Natural killer cell (primary cell): ENCODE data around the gene TES. TPM values are rescaled to one million over a fixed set of nuclear protein-coding genes. Genes with fewer than 3 reads are reported as not detected.

Experiments used
- ATAC-seq, 3 donors: fragments of 150-1000 bp in 2 of 3; fragments of 200-7000 bp in 1 of 3; cut with Tn5 transposase; 1 replicate in 1 of 3; 2 replicates in 2 of 3; pipeline ENCODE4 v1.10.0; 2021; ENCODE audit warnings: mild to moderate bottlenecking in 2 of 3, moderate library complexity in 2 of 3
- DNase-seq, 2 donors: peaks; one replicate each; pipeline versions ENCODE4 v3.0.0 to v3.0.0-alpha.2; 2013 to 2021; ENCODE audit warnings: mixed read lengths in 1 of 2
- H3K27ac ChIP-seq: one replicate; pipeline ENCODE4 v1.5.1; 2013; ENCODE audit warnings: mild to moderate bottlenecking, low read length
- H3K27me3 ChIP-seq: one replicate; pipeline ENCODE4 v1.6.1; 2013; ENCODE audit warnings: low read length; ENCODE audit not compliant: control insufficient read depth, insufficient read depth
- H3K36me3 ChIP-seq: one replicate; pipeline ENCODE4 v1.6.1; 2013; ENCODE audit warnings: low read length; ENCODE audit not compliant: control insufficient read depth, insufficient read depth
- H3K4me1 ChIP-seq: one replicate; pipeline ENCODE4 v1.6.1; 2013; ENCODE audit warnings: low read length; ENCODE audit not compliant: control insufficient read depth, insufficient read depth
- H3K4me3 ChIP-seq: one replicate; pipeline ENCODE4 v1.5.1; 2013; ENCODE audit warnings: low read length
- H3K9me3 ChIP-seq: one replicate; pipeline ENCODE4 v1.6.1; 2013; ENCODE audit warnings: low read length; ENCODE audit not compliant: control insufficient read depth, insufficient read depth
- H3K27ac Mint-ChIP-seq, 2 donors: one replicate each; pipeline ENCODE4 v1.8.0; 2022; ENCODE audit warnings: mild to moderate bottlenecking in 2 of 2, mixed read lengths in 2 of 2, moderate library complexity in 1 of 2
- H3K27me3 Mint-ChIP-seq, 2 donors: one replicate each; pipeline ENCODE4 v1.8.0; 2022; ENCODE audit warnings: low read depth in 2 of 2, mixed read lengths in 2 of 2
- H3K36me3 Mint-ChIP-seq: one replicate; pipeline ENCODE4 v1.8.0; 2022; ENCODE audit warnings: mixed read lengths
- H3K4me1 Mint-ChIP-seq, 2 donors: one replicate each; pipeline ENCODE4 v1.8.0; 2022; ENCODE audit warnings: mixed read lengths in 2 of 2
- H3K4me3 Mint-ChIP-seq: one replicate; pipeline ENCODE4 v1.8.0; 2022; ENCODE audit warnings: mild to moderate bottlenecking, moderate library complexity, mixed read lengths
- H3K9me3 Mint-ChIP-seq, 2 donors: one replicate each; pipeline ENCODE4 v1.8.0; 2022; ENCODE audit warnings: mixed read lengths in 2 of 2
- WGBS: methylation state at CpG from one replicate; pipeline ENCODE4 v1.1.7; 2013; ENCODE audit warnings: missing lambda C conversion rate; ENCODE audit not compliant: insufficient coverage; 5-methylcytosine and 5-hydroxymethylcytosine counted together
- intact Hi-C: fragments of 100-400 bp; cut with micrococcal nuclease; formaldehyde crosslinking; loops from one replicate; pipeline ENCODE4 v1.14.2; 2022
- total RNA-seq, 4 donors: library from RNA; stranded (reverse); fragments of 120-200 nt in 1 of 4; gene quantifications; one replicate each; pipeline versions ENCODE4 v1.2.3 to v1.2.4, GENCODE V29; 2013 to 2022
- TF ChIP-seq, protein P1 (sequence below): fragments of 200-600 bp; IDR thresholded peaks from one replicate; pipeline ENCODE4 v1.8.0; 2022; ENCODE audit warnings: antibody characterized with exemption

TES gene
- total RNA-seq, 3 donors from 2014 or later (not counting 1 experiment from before 2014, with no cell fraction given): 220 to 269 (median 227) TPM

DNA sequence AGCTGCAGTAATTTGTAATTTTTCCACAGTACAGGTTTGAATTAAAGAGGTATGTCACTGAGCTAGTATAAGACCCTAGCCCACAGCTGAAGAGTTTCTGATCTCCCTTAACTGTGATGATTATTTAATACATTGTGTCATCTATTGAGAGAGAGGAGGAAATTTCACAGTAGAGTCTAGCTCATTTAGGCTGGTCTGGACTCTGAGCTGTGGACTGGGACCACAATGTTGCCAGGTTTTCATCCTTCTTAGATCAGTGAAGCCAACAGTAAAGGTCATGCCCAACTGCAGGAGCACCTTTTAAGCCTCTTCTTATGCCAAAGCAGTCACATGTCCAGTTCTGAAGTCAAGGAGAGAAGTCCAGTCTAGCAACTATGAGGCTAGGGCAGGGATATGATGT, 8.9 kb downstream of the TES start:
- H3K9me3 Mint-ChIP-seq: no peaks in the 10 kb centered on the region

GRCh38 chr7:116219834-116220233, 9.5 kb downstream of the TES start:
- peak overlapping the region; percentile 72 for H3K4me3 Mint-ChIP-seq
- H3K27ac ChIP-seq: peak overlapping the region; percentile 38
- H3K4me1 ChIP-seq: peaks cover 31% of the 10 kb centered on the region
- DNase-seq: no peak
- TF ChIP-seq, protein P1, sequence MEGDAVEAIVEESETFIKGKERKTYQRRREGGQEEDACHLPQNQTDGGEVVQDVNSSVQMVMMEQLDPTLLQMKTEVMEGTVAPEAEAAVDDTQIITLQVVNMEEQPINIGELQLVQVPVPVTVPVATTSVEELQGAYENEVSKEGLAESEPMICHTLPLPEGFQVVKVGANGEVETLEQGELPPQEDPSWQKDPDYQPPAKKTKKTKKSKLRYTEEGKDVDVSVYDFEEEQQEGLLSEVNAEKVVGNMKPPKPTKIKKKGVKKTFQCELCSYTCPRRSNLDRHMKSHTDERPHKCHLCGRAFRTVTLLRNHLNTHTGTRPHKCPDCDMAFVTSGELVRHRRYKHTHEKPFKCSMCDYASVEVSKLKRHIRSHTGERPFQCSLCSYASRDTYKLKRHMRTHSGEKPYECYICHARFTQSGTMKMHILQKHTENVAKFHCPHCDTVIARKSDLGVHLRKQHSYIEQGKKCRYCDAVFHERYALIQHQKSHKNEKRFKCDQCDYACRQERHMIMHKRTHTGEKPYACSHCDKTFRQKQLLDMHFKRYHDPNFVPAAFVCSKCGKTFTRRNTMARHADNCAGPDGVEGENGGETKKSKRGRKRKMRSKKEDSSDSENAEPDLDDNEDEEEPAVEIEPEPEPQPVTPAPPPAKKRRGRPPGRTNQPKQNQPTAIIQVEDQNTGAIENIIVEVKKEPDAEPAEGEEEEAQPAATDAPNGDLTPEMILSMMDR: no peak
- 67% methylated on average over 1 of the region's 4 CpGs for WGBS
- H3K36me3 ChIP-seq: peaks cover 3% of the 10 kb centered on the region
- H3K4me3 ChIP-seq: no peak overlapping the region
- H3K27me3 ChIP-seq: no peaks in the 10 kb centered on the region
- H3K9me3 ChIP-seq: no peaks in the 10 kb centered on the region
- H3K36me3 Mint-ChIP-seq: no peaks in the 10 kb centered on the region
- peak overlapping the region; percentile 84 to 99 for H3K27ac Mint-ChIP-seq
- no peaks in the 10 kb centered on the region for H3K27me3 Mint-ChIP-seq
- no peak for ATAC-seq
- intact Hi-C loops: loop anchor here (5.0 to 10.0 kb wide), 2 partner anchors 1295 to 1967 kb away; partner anchors contain the start of gene MDFIC
- peaks cover 88 to 91% of the 10 kb centered on the region in 2 donors for H3K4me1 Mint-ChIP-seq
- no peaks in the 10 kb centered on the region for H3K9me3 Mint-ChIP-seq

More for the DNA sequence above, 8.9 kb downstream of the TES start:
- no peaks in the 10 kb centered on the region for H3K27me3 ChIP-seq
- H3K4me3 ChIP-seq: no peak overlapping the region
- H3K9me3 ChIP-seq: no peaks in the 10 kb centered on the region
- peak overlapping the region; percentile 31 for H3K27ac ChIP-seq
- H3K4me1 ChIP-seq: peaks cover 34% of the 10 kb centered on the region
- TF ChIP-seq, protein P1: no peak
- peaks cover 88 to 91% of the 10 kb centered on the region in 2 donors for H3K4me1 Mint-ChIP-seq
- H3K27me3 Mint-ChIP-seq: no peaks in the 10 kb centered on the region
- H3K36me3 Mint-ChIP-seq: no peaks in the 10 kb centered on the region
- peaks cover 3% of the 10 kb centered on the region for H3K36me3 ChIP-seq
- H3K27ac Mint-ChIP-seq: peak overlapping the region; percentile 84 to 99
- ATAC-seq (peak; percentile 30 to 51 (median 36)), DNase-seq (no peak)
- H3K4me3 Mint-ChIP-seq: peak overlapping the region; percentile 72
- intact Hi-C loops: loop anchor here (5.0 to 10.0 kb wide), 2 partner anchors 1294 to 1968 kb away; partner anchors contain the start of gene MDFIC

DNA sequence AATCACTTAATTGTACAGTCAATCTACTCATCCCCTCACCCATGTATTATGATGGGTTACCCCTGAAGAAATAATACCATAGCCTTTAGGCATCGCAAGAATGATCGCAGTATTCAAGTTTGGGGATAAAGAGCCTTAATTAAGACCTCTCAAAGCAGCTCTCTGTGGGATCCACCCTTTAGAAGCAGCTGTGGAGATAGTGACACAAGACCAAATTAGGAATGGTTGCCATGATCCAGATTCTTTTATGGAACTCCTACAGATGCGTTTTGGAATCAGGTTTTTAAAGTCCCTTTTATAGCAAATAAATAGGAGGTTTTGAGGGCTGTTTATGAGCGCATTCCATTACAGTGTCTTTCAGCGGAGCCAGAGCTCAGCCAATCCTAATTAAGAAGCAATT, 12.2 kb downstream of the TES start:
- WGBS: 85% methylated on average over 5 of the region's 5 CpGs
- DNase-seq: no peak
- TF ChIP-seq, protein P1: no peak
- peak overlapping the region; percentile 89 to 93 for H3K27ac Mint-ChIP-seq
- H3K27me3 Mint-ChIP-seq: no peaks in the 10 kb centered on the region
- Histone ChIP-seq H3K36me3 (peaks cover 3% of the 10 kb centered on the region), H3K4me1 (peaks cover 35% of the 10 kb centered on the region), H3K27me3 (no peaks in the 10 kb centered on the region), H3K27ac (no peak overlapping the region), H3K4me3 (no peak overlapping the region), H3K9me3 (no peaks in the 10 kb centered on the region)
- peaks cover 91 to 92% of the 10 kb centered on the region in 2 donors for H3K4me1 Mint-ChIP-seq
- H3K36me3 Mint-ChIP-seq: no peaks in the 10 kb centered on the region
- H3K9me3 Mint-ChIP-seq: no peaks in the 10 kb centered on the region
- peak overlapping the region; percentile 63 for H3K4me3 Mint-ChIP-seq
- no peak for ATAC-seq
- intact Hi-C loops: no loop called here

GRCh38 chr7:116223588-116223987, 13.2 kb downstream of the TES start:
- Mint-ChIP-seq H3K36me3 (no peaks in the 10 kb centered on the region), H3K4me1 (peaks cover 84 to 88% of the 10 kb centered on the region in 2 donors), H3K27ac (peak overlapping the region; percentile 89 to 93), H3K9me3 (no peaks in the 10 kb centered on the region), H3K27me3 (no peaks in the 10 kb centered on the region), H3K4me3 (peak overlapping the region; percentile 80)
- H3K27ac ChIP-seq: peak overlapping the region; percentile 69
- ATAC-seq (no peak), DNase-seq (no peak)
- WGBS: no CpG with 5 or more reads among the region's 1 CpG
- H3K4me3 ChIP-seq: no peak overlapping the region
- no peaks in the 10 kb centered on the region for H3K27me3 ChIP-seq
- peaks cover 28% of the 10 kb centered on the region for H3K4me1 ChIP-seq
- intact Hi-C loops: no loop called here
- TF ChIP-seq, protein P1: no peak
- H3K36me3 ChIP-seq: peaks cover 3% of the 10 kb centered on the region
- no peaks in the 10 kb centered on the region for H3K9me3 ChIP-seq
